ENCODE results near the gene TNRC6C. TPM values are rescaled to one million over a fixed set of nuclear protein-coding genes. Genes with fewer than 3 reads are reported as not detected.
A peak's percentile ranks its signal among the peaks of the same experiment; 100 is the strongest.

Gene TNRC6C
- total and polyA plus RNA-seq, 9 of the 15 experiments (the other 6 are each of a cell fraction or from before 2014, with no cell fraction given): 0.20 to 4.9 (median 2.3) TPM

DNA sequence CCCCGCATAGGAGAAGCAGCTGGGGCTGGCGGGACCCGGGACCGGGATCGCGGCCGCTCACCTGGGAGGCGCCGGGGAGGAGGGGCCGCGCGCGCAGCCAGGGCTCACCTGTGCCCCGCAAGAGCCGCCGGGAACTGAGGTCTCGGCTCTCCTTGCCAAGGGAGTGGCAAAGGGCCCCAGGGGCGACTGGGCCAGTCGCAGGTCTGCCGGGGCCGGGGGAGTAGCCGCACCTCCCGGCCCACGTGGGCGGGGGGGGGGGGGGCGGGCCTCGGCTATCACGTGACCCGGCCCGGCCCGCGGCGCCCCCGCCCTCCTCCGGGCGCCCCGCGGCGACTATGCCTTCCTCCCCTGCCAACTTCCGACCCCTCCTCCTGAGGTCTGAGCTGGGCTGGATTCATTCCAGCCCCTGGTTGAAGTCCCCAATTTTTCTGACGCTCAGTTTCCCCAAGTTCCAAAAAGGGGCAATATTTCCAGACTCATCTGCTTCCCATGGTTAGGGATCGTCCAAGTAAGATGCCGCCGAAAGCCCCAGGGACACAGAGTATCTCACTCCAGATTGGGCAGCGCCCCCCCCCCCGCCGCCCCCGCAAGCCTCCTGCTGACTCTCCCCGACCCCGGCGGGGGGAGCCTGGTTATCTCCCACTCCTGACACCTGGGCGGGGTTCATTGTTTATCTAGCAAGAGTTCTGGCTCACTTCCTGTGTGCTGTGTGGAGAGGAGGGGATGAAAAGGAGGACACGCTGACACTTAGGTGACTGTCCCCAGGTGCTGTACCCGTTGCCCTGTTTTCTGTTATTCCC is 170.2 kb downstream of the TNRC6C start, which contains the start of gene TMC6 (continued):
- TF ChIP-seq ZBTB7A (IDR thresholded peaks at IDR 0.05; ENCODE audit: borderline replicate concordance, control insufficient read depth, low read depth, low read length): peak; percentile 99
- TF ChIP-seq EGR1 (conservative IDR thresholded peaks at IDR 0.05): peak; percentile 100
- no peak for TF ChIP-seq XRCC3 (IDR thresholded peaks at IDR 0.05)
- TF ChIP-seq CBX1 (IDR thresholded peaks at IDR 0.05; ENCODE audit: low read depth): peak; percentile 86
- no peak for TF ChIP-seq MLLT1 (IDR thresholded peaks at IDR 0.05)
- TF ChIP-seq MCM2 (IDR thresholded peaks at IDR 0.05; ENCODE audit: low read depth): no peak
- TF ChIP-seq PTBP1 (IDR thresholded peaks at IDR 0.05; ENCODE audit: low read depth, low read length): no peak
- no peak for TF ChIP-seq YBX1 (IDR thresholded peaks at IDR 0.05)
- peak; percentile 89 for TF ChIP-seq CBFA2T2 (conservative IDR thresholded peaks at IDR 0.05)
- TF ChIP-seq TAL1 (IDR thresholded peaks at IDR 0.05): peak; percentile 81
- no peak for TF ChIP-seq FOXJ3 (CRISPR knock-in tag; IDR thresholded peaks at IDR 0.05)
- no peak for TF ChIP-seq KLF6 (CRISPR knock-in tag; IDR thresholded peaks at IDR 0.05; ENCODE audit: borderline replicate concordance)
- TF ChIP-seq MED1 (CRISPR knock-in tag; IDR thresholded peaks at IDR 0.05; ENCODE audit: borderline replicate concordance): no peak
- TF ChIP-seq TAF15 (IDR thresholded peaks at IDR 0.05; ENCODE audit: low read depth, low read length): no peak
- TF ChIP-seq NFRKB (IDR thresholded peaks at IDR 0.05; ENCODE audit: low read depth): no peak; the same call in 1 of the 2 replicates
- no peak for TF ChIP-seq CHD2 (IDR thresholded peaks at IDR 0.05; ENCODE audit: low read depth, low read length)
- peak; percentile 59 to 86; a peak in 3 of 4 replicates for TF ChIP-seq FOXA3 (CRISPR knock-in tag; conservative IDR thresholded peaks at IDR 0.05 in 1 of 2, IDR thresholded peaks at IDR 0.05 in 1 of 2)
- TF ChIP-seq JUNB (CRISPR knock-in tag; conservative IDR thresholded peaks at IDR 0.05): no peak
- TF ChIP-seq, protein P1, sequence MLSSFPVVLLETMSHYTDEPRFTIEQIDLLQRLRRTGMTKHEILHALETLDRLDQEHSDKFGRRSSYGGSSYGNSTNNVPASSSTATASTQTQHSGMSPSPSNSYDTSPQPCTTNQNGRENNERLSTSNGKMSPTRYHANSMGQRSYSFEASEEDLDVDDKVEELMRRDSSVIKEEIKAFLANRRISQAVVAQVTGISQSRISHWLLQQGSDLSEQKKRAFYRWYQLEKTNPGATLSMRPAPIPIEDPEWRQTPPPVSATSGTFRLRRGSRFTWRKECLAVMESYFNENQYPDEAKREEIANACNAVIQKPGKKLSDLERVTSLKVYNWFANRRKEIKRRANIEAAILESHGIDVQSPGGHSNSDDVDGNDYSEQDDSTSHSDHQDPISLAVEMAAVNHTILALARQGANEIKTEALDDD (IDR thresholded peaks at IDR 0.05): peak; percentile 56; the same call in 1 of the 2 replicates
- no peak for TF ChIP-seq ZNF134 (CRISPR knock-in tag; conservative IDR thresholded peaks at IDR 0.05)
- no peak for TF ChIP-seq HNRNPLL (IDR thresholded peaks at IDR 0.05; ENCODE audit: low read depth, low read length, poor library complexity, severe bottlenecking)
- no peak for TF ChIP-seq MCM7 (IDR thresholded peaks at IDR 0.05)
- TF ChIP-seq KLF1 (tag; IDR thresholded peaks at IDR 0.05): 0 out of 2 replicates have a peak, but pooled peaks have one; percentile 22
- TF ChIP-seq NFE2 (IDR thresholded peaks at IDR 0.05; ENCODE audit: low read depth): peak; percentile 26; the same call in 1 of the 2 replicates
- no peak for TF ChIP-seq HNRNPH1 (optimal IDR thresholded peaks at IDR 0.05; ENCODE audit: low read depth, low read length)
- 0 out of 2 replicates have a peak, but pooled peaks have one; percentile 2 for TF ChIP-seq OTX1 (CRISPR knock-in tag; IDR thresholded peaks at IDR 0.05)
- peak in 1 of 2 experiments; percentile 94; a peak in 1 of 4 replicates for TF ChIP-seq KDM4B (IDR thresholded peaks at IDR 0.05; ENCODE audit: borderline replicate concordance in 2 of 2, low read depth in 1 of 2)
- TF ChIP-seq DMBX1 (CRISPR knock-in tag; IDR thresholded peaks at IDR 0.05; ENCODE audit: borderline replicate concordance): peak; percentile 75; the same call in 1 of the 2 replicates
- no peak for TF ChIP-seq ZNF668 (CRISPR knock-in tag; IDR thresholded peaks at IDR 0.05)
- TF ChIP-seq IFI16 (CRISPR knock-in tag; IDR thresholded peaks at IDR 0.05): no peak
